GM23338 (cell line): Measurements from ENCODE around the gene FBXO8.

Source experiments
- CREB1 ChIP-seq: fragments of 250-450 bp; sonication (Bioruptor Pico); IDR thresholded peaks from 2 replicates; pipeline ENCODE4 v1.5.0; 2020; ENCODE audit warnings: low read depth, mild to moderate bottlenecking, moderate library complexity
- EZH2 ChIP-seq: fragments of 200-600 bp; sonication (generic); IDR thresholded peaks from one replicate; pipeline ENCODE4 v1.8.0; 2017; ENCODE audit warnings: antibody characterized with exemption, mild to moderate bottlenecking, low read depth; ENCODE audit not compliant: unreplicated experiment
- EZH2phosphoT487 ChIP-seq: fragments of 200-600 bp; sonication (generic); IDR thresholded peaks from one replicate; pipeline ENCODE4 v1.8.1; 2018; ENCODE audit warnings: antibody characterized with exemption; ENCODE audit not compliant: unreplicated experiment
- JUNB ChIP-seq: IDR thresholded peaks from one replicate; pipeline ENCODE4 v1.6.1; 2016; ENCODE audit warnings: antibody characterized with exemption; ENCODE audit not compliant: unreplicated experiment
- NANOG ChIP-seq: IDR thresholded peaks from 2 replicates; pipeline ENCODE4 v1.6.1; 2016; ENCODE audit warnings: antibody characterized with exemption, borderline replicate concordance
- POLR2AphosphoS5 ChIP-seq: IDR thresholded peaks from 2 replicates; pipeline ENCODE4 v1.6.1; 2016; ENCODE audit warnings: antibody characterized with exemption, low read depth
- STAT1 ChIP-seq: IDR thresholded peaks from one replicate; pipeline ENCODE4 v1.6.1; 2016; ENCODE audit warnings: antibody characterized with exemption; ENCODE audit not compliant: unreplicated experiment
- ZNF114 ChIP-seq: fragments of 250-450 bp; sonication (Bioruptor Pico); IDR thresholded peaks from 2 replicates; pipeline ENCODE4 v1.5.0; 2020; ENCODE audit warnings: mild to moderate bottlenecking, moderate library complexity
- ZNF331 ChIP-seq: fragments of 250-450 bp; sonication (Bioruptor Pico); IDR thresholded peaks from 2 replicates; pipeline ENCODE4 v1.5.0; 2020; ENCODE audit warnings: low read depth, mild to moderate bottlenecking, moderate library complexity
- TF ChIP-seq, protein P1 (sequence below), 2 experiments: fragments of 200-600 bp in 1 of 2; sonication (generic) in 1 of 2; conservative IDR thresholded peaks; 2 replicates each; pipeline versions ENCODE4 v1.5.1 to v1.6.1; 2016 to 2017; ENCODE audit warnings: antibody characterized with exemption in 2 of 2, low read depth in 2 of 2, mild to moderate bottlenecking in 2 of 2, moderate library complexity in 1 of 2
- TF ChIP-seq, protein P2 (sequence below): IDR thresholded peaks from one replicate; pipeline ENCODE4 v1.6.1; 2018; ENCODE audit warnings: antibody characterized with exemption; ENCODE audit not compliant: unreplicated experiment
- TF ChIP-seq, protein P3 (sequence below): fragments of 250-450 bp; sonication (Bioruptor Pico); IDR thresholded peaks from 2 replicates; pipeline ENCODE4 v1.5.0; 2020; ENCODE audit warnings: mild to moderate bottlenecking, moderate library complexity
- TF ChIP-seq, protein P4 (sequence below): IDR thresholded peaks from 2 replicates; pipeline ENCODE4 v1.6.1; 2016; ENCODE audit warnings: antibody characterized with exemption

GRCh38 chr4:174324725-174325124, 41.3 kb upstream of the FBXO8 start:
- no peak for TF ChIP-seq ZNF114 (CRISPR knock-in tag)
- no peak for TF ChIP-seq POLR2AphosphoS5
- TF ChIP-seq, protein P1, sequence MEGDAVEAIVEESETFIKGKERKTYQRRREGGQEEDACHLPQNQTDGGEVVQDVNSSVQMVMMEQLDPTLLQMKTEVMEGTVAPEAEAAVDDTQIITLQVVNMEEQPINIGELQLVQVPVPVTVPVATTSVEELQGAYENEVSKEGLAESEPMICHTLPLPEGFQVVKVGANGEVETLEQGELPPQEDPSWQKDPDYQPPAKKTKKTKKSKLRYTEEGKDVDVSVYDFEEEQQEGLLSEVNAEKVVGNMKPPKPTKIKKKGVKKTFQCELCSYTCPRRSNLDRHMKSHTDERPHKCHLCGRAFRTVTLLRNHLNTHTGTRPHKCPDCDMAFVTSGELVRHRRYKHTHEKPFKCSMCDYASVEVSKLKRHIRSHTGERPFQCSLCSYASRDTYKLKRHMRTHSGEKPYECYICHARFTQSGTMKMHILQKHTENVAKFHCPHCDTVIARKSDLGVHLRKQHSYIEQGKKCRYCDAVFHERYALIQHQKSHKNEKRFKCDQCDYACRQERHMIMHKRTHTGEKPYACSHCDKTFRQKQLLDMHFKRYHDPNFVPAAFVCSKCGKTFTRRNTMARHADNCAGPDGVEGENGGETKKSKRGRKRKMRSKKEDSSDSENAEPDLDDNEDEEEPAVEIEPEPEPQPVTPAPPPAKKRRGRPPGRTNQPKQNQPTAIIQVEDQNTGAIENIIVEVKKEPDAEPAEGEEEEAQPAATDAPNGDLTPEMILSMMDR (conservative IDR thresholded peaks at IDR 0.05; ENCODE audit: low read depth in 2 of 2): no peak
- TF ChIP-seq, protein P2, sequence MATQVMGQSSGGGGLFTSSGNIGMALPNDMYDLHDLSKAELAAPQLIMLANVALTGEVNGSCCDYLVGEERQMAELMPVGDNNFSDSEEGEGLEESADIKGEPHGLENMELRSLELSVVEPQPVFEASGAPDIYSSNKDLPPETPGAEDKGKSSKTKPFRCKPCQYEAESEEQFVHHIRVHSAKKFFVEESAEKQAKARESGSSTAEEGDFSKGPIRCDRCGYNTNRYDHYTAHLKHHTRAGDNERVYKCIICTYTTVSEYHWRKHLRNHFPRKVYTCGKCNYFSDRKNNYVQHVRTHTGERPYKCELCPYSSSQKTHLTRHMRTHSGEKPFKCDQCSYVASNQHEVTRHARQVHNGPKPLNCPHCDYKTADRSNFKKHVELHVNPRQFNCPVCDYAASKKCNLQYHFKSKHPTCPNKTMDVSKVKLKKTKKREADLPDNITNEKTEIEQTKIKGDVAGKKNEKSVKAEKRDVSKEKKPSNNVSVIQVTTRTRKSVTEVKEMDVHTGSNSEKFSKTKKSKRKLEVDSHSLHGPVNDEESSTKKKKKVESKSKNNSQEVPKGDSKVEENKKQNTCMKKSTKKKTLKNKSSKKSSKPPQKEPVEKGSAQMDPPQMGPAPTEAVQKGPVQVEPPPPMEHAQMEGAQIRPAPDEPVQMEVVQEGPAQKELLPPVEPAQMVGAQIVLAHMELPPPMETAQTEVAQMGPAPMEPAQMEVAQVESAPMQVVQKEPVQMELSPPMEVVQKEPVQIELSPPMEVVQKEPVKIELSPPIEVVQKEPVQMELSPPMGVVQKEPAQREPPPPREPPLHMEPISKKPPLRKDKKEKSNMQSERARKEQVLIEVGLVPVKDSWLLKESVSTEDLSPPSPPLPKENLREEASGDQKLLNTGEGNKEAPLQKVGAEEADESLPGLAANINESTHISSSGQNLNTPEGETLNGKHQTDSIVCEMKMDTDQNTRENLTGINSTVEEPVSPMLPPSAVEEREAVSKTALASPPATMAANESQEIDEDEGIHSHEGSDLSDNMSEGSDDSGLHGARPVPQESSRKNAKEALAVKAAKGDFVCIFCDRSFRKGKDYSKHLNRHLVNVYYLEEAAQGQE: no peak
- no peak for TF ChIP-seq JUNB
- no peak for TF ChIP-seq STAT1
- TF ChIP-seq, protein P3, sequence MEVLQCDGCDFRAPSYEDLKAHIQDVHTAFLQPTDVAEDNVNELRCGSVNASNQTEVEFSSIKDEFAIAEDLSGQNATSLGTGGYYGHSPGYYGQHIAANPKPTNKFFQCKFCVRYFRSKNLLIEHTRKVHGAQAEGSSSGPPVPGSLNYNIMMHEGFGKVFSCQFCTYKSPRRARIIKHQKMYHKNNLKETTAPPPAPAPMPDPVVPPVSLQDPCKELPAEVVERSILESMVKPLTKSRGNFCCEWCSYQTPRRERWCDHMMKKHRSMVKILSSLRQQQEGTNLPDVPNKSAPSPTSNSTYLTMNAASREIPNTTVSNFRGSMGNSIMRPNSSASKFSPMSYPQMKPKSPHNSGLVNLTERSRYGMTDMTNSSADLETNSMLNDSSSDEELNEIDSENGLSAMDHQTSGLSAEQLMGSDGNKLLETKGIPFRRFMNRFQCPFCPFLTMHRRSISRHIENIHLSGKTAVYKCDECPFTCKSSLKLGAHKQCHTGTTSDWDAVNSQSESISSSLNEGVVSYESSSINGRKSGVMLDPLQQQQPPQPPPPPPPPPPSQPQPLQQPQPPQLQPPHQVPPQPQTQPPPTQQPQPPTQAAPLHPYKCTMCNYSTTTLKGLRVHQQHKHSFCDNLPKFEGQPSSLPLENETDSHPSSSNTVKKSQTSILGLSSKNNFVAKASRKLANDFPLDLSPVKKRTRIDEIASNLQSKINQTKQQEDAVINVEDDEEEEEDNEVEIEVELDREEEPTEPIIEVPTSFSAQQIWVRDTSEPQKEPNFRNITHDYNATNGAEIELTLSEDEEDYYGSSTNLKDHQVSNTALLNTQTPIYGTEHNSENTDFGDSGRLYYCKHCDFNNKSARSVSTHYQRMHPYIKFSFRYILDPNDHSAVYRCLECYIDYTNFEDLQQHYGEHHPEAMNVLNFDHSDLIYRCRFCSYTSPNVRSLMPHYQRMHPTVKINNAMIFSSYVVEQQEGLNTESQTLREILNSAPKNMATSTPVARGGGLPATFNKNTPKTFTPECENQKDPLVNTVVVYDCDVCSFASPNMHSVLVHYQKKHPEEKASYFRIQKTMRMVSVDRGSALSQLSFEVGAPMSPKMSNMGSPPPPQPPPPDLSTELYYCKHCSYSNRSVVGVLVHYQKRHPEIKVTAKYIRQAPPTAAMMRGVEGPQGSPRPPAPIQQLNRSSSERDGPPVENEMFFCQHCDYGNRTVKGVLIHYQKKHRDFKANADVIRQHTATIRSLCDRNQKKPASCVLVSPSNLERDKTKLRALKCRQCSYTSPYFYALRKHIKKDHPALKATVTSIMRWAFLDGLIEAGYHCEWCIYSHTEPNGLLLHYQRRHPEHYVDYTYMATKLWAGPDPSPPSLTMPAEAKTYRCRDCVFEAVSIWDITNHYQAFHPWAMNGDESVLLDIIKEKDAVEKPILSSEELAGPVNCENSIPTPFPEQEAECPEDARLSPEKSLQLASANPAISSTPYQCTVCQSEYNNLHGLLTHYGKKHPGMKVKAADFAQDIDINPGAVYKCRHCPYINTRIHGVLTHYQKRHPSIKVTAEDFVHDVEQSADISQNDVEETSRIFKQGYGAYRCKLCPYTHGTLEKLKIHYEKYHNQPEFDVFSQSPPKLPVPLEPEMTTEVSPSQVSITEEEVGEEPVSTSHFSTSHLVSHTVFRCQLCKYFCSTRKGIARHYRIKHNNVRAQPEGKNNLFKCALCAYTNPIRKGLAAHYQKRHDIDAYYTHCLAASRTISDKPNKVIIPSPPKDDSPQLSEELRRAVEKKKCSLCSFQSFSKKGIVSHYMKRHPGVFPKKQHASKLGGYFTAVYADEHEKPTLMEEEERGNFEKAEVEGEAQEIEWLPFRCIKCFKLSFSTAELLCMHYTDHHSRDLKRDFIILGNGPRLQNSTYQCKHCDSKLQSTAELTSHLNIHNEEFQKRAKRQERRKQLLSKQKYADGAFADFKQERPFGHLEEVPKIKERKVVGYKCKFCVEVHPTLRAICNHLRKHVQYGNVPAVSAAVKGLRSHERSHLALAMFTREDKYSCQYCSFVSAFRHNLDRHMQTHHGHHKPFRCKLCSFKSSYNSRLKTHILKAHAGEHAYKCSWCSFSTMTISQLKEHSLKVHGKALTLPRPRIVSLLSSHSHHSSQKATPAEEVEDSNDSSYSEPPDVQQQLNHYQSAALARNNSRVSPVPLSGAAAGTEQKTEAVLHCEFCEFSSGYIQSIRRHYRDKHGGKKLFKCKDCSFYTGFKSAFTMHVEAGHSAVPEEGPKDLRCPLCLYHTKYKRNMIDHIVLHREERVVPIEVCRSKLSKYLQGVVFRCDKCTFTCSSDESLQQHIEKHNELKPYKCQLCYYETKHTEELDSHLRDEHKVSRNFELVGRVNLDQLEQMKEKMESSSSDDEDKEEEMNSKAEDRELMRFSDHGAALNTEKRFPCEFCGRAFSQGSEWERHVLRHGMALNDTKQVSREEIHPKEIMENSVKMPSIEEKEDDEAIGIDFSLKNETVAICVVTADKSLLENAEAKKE (CRISPR knock-in tag): no peak
- TF ChIP-seq EZH2: no peak
- no peak for TF ChIP-seq EZH2phosphoT487
- TF ChIP-seq, protein P4, sequence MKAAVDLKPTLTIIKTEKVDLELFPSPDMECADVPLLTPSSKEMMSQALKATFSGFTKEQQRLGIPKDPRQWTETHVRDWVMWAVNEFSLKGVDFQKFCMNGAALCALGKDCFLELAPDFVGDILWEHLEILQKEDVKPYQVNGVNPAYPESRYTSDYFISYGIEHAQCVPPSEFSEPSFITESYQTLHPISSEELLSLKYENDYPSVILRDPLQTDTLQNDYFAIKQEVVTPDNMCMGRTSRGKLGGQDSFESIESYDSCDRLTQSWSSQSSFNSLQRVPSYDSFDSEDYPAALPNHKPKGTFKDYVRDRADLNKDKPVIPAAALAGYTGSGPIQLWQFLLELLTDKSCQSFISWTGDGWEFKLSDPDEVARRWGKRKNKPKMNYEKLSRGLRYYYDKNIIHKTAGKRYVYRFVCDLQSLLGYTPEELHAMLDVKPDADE: no peak
- TF ChIP-seq CREB1 (CRISPR knock-in tag): no peak
- TF ChIP-seq ZNF331 (CRISPR knock-in tag): no peak
- no peak for TF ChIP-seq NANOG
